Hair follicular keratinocyte (primary cell): ENCODE results near the gene ASTN1. TPM values are rescaled to one million over a fixed set of nuclear protein-coding genes. Genes with fewer than 3 reads are reported as not detected.

Experiments
- total RNA-seq: library from RNA; depleted of rRNA; stranded (reverse); fragments of >200 nt; gene quantifications from 2 replicates; pipeline ENCODE4 v1.2.3, GENCODE V29; 2015

Gene ASTN1
- not detected in 2 replicates for total RNA-seq

GRCh38 chr1:177164380-177165068 lies at the start of gene ASTN1:
Gene ASTN1, minus strand, starts transcription at chr1:177164712. Its CDS starts 36 bp downstream, at chr1:177164676.

DNA sequence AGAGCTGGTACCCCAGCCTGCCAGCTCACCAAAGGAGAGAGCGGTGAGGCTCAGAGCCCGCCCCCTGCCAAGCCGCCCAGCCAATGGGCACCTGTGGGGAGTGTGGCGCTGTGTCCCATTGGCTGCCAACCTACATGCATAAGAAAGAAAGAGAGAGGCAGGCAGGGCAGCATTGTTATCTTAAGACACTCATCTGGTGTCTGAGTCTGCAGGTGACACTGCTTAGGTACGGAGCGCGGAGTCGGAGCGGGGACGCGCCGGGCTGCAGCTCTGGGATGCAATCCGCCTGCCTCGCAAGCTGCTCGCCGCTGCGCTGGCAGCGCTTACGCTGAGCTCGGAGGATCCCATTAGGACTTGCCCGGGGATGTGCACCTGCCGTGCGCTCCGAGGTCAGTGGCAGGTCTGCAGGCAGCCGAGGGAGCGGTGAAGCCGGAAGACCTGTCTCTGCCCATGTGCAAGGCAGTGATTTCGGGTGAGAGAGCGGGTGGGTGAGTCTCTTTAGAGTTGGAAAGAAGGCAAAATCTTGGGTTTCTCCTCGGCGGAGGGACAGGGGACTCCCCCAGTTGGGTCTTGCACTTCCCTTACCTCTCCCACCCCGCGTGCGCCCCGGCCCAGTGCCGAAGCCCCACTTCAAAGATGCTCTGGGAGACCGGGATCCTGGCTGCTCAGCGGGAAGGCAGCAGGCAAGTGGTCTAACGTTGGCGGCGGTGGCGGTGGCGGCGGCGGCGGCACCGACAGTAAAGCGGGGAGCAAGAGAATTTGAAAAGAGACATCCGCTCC lies 6.4 kb upstream of the ASTN1 start, which contains the start of gene BRINP2:
Gene BRINP2, plus strand, starts transcription at position 203 of the 780 bp plus-strand sequence. CDS start 58,919 bp downstream, outside the sequence.

Other genes with a start within 250 kb of the ASTN1 start
- gene BRINP2, start 6.2 kb upstream of the ASTN1 start, total RNA-seq, result 0.15 TPM in 1 of 2 replicates, not detected in the other